HCT116 (cell line): ENCODE results near the gene AGAP1. TPM values are rescaled to one million over a fixed set of nuclear protein-coding genes. Genes with fewer than 3 reads are reported as not detected.

Experiments used
- ATAC-seq: fragments of 200-7000 bp; cut with Tn5 transposase; 2 replicates; pipeline ENCODE4 v1.9.1; 2020; ENCODE audit warnings: mild to moderate bottlenecking, moderate library complexity
- BruUV-seq: library from RNA; stranded (reverse); fragments of 400-500 nt; replicated peaks from 2 replicates; lab custom pipeline; 2021; lab: Mats Ljungman, UMichigan
- CTCF ChIA-PET: fragments of 300-600 bp; sonication (Branson Sonifier 250); formaldehyde crosslinking; loops from one replicate; lab custom pipeline; 2021; ENCODE audit warnings: antibody characterized with exemption; lab: Charles Lee
- POLR2A ChIA-PET: fragments of 300-600, 350-600 bp; sonication (Branson Sonifier 250); formaldehyde crosslinking; loops from one replicate; lab custom pipeline; 2021; ENCODE audit warnings: antibody characterized with exemption; lab: Charles Lee
- RAD21 ChIA-PET, 2 experiments: fragments of 300-600 bp; sonication (Branson Sonifier 250); formaldehyde crosslinking; loops; one replicate each; lab custom pipeline; 2023; ENCODE audit warnings: low total read pairs in 2 of 2; ENCODE audit not compliant: uncharacterized antibody in 2 of 2, unreplicated experiment in 2 of 2, low non-redundant PET in 1 of 2; lab: Charles Lee
- DNase-seq: peaks from one replicate; pipeline ENCODE4 v3.0.0-alpha.2; 2010; ENCODE audit warnings: low read depth, low spot score
- H2AFZ ChIP-seq: fragments of 200-600 bp; shearing (Covaris generic), sonication (generic); 2 replicates; pipeline ENCODE4 v1.6.1; 2017; ENCODE audit warnings: low read depth, mixed run types, mixed read lengths, antibody characterized with exemption, low read length; ENCODE audit not compliant: poor library complexity, severe bottlenecking
- H3K27ac ChIP-seq: 2 replicates; pipeline ENCODE4 v1.5.1; 2012; ENCODE audit warnings: low read depth, low read length
- H3K27me3 ChIP-seq: fragments of 200-600 bp; sonication (generic); 2 replicates; pipeline ENCODE4 v1.6.1; 2016; ENCODE audit warnings: mixed run types, low read length, mixed read lengths; ENCODE audit not compliant: insufficient read depth
- H3K36me3 ChIP-seq, 2 experiments: fragments of 200-500 bp in 1 of 2; fragments of 200-600 bp in 1 of 2; sonication (Bioruptor generic) in 1 of 2; sonication (generic) in 1 of 2; 2 replicates each; pipeline versions ENCODE4 v1.5.1 to v1.6.1; 2014 to 2016; ENCODE audit warnings: low read length in 2 of 2, inconsistent platforms in 1 of 2, mixed read lengths in 1 of 2, mixed run types in 1 of 2; ENCODE audit not compliant: insufficient read depth in 2 of 2, control insufficient read depth in 1 of 2
- H3K4me1 ChIP-seq, 2 experiments: fragments of 200-600 bp in 1 of 2; sonication (generic) in 1 of 2; 2 replicates each; pipeline versions ENCODE4 v1.5.1 to v1.6.1; 2012 to 2017; ENCODE audit warnings: low read length in 2 of 2, inconsistent platforms in 1 of 2, mild to moderate bottlenecking in 1 of 2, mixed read lengths in 1 of 2, mixed run types in 1 of 2, moderate library complexity in 1 of 2; ENCODE audit not compliant: insufficient read depth in 2 of 2, control insufficient read depth in 1 of 2
- H3K4me2 ChIP-seq: fragments of 200-600 bp; sonication (generic); 2 replicates; pipeline ENCODE4 v1.6.1; 2017; ENCODE audit warnings: mixed run types, low read length, mixed read lengths
- H3K4me3 ChIP-seq, 2 experiments: fragments of 200-600 bp in 1 of 2; sonication (generic) in 1 of 2; replicated peaks in 1 of 2; 2 replicates each; pipeline ENCODE4 v1.5.1; 2011 to 2016; ENCODE audit warnings: low read length in 2 of 2, control low read depth in 1 of 2, low read depth in 1 of 2, mild to moderate bottlenecking in 1 of 2, mixed read lengths in 1 of 2, mixed run types in 1 of 2
- H3K79me2 ChIP-seq: fragments of 200-600 bp; sonication (generic); 2 replicates; pipeline ENCODE4 v1.6.1; 2017; ENCODE audit warnings: mild to moderate bottlenecking, mixed run types, low read length, moderate library complexity, mixed read lengths; ENCODE audit not compliant: insufficient read depth
- H3K9ac ChIP-seq: fragments of 200-600 bp; sonication (generic); 2 replicates; pipeline ENCODE4 v1.6.1; 2016; ENCODE audit warnings: low read length, mixed read lengths
- H3K9me2 ChIP-seq: fragments of 200-600 bp; sonication (generic), shearing (Covaris generic); 2 replicates; pipeline ENCODE4 v1.6.1; 2017; ENCODE audit warnings: mixed run types, mild to moderate bottlenecking, moderate library complexity; ENCODE audit not compliant: insufficient read depth
- H3K9me3 ChIP-seq, 2 experiments: fragments of 200-500 bp in 1 of 2; fragments of 200-600 bp in 1 of 2; sonication (Bioruptor generic) in 1 of 2; sonication (generic) in 1 of 2; 2 replicates each; pipeline ENCODE4 v1.6.1; 2014 to 2017; ENCODE audit warnings: low read length in 2 of 2, mixed read lengths in 2 of 2, inconsistent platforms in 1 of 2, low read depth in 1 of 2, mild to moderate bottlenecking in 1 of 2, mixed run types in 1 of 2, moderate library complexity in 1 of 2; ENCODE audit not compliant: control insufficient read depth in 1 of 2, insufficient read depth in 1 of 2
- H4K20me1 ChIP-seq: fragments of 200-600 bp; sonication (generic), shearing (Covaris generic); 2 replicates; pipeline ENCODE4 v1.6.1; 2017; ENCODE audit warnings: mixed run types, mild to moderate bottlenecking, moderate library complexity; ENCODE audit not compliant: insufficient read depth
- CBX3 ChIP-seq: IDR thresholded peaks from 2 replicates; pipeline ENCODE4 v1.6.1; 2012; ENCODE audit warnings: low read depth
- ELF1 ChIP-seq: IDR thresholded peaks from 2 replicates; pipeline ENCODE4 v1.6.1; 2012; ENCODE audit warnings: low read depth, borderline replicate concordance
- EZH2phosphoT487 ChIP-seq: fragments of 200-600 bp; IDR thresholded peaks from 2 replicates; pipeline ENCODE4 v1.6.1; 2018; ENCODE audit warnings: antibody characterized with exemption, borderline replicate concordance
- JUND ChIP-seq: IDR thresholded peaks from 2 replicates; pipeline ENCODE4 v1.6.1; 2012
- POLR2A ChIP-seq: IDR thresholded peaks from 2 replicates; pipeline ENCODE4 v1.7.0; 2011; ENCODE audit warnings: borderline replicate concordance; ENCODE audit not compliant: insufficient read depth, insufficient read length; ENCODE audit errors: extremely low read depth
- REST ChIP-seq: IDR thresholded peaks from 2 replicates; pipeline ENCODE4 v1.6.1; 2012; ENCODE audit warnings: low read depth
- SIN3A ChIP-seq: IDR thresholded peaks from 2 replicates; pipeline ENCODE4 v1.6.1; 2012; ENCODE audit warnings: low read depth
- SP1 ChIP-seq: IDR thresholded peaks from 2 replicates; pipeline ENCODE4 v1.6.1; 2012; ENCODE audit warnings: low read depth
- TCF7L2 ChIP-seq: IDR thresholded peaks from 2 replicates; pipeline ENCODE4 v1.7.0; 2011; ENCODE audit warnings: borderline replicate concordance, inconsistent platforms; ENCODE audit not compliant: insufficient read depth, insufficient read length; ENCODE audit errors: extremely low read depth
- ZFX ChIP-seq: fragments of 450-650 bp; IDR thresholded peaks from 2 replicates; pipeline ENCODE4 v1.6.1; 2017
- ZNF274 ChIP-seq: fragments of 200-500 bp; sonication (Bioruptor generic); IDR thresholded peaks from 2 replicates; pipeline ENCODE4 v1.6.1; 2014; ENCODE audit warnings: mild to moderate bottlenecking, low read depth, low read length, inconsistent platforms
- intact Hi-C: fragments of 100-400 bp; cut with micrococcal nuclease; formaldehyde crosslinking; loops from 2 replicates; pipeline ENCODE4 v1.10.0; 2022
- total RNA-seq: library from RNA; stranded (reverse); gene quantifications from one replicate; pipeline ENCODE4 v1.2.1, GENCODE V29; 2021; ENCODE audit not compliant: unreplicated experiment

AGAP1 gene
- total RNA-seq, 1 experiment from 2014 or later, result 43.8 TPM

- ChIA-PET POLR2A (no interaction called here), CTCF (no interaction called here), RAD21 (no interaction called here)
- no peak for TF ChIP-seq ZNF274
- TF ChIP-seq REST, result no peak
- TF ChIP-seq POLR2A, result no peak
- no peak for TF ChIP-seq SP1
- TF ChIP-seq JUND, result no peak
- no peak for TF ChIP-seq TCF7L2
- no peak for TF ChIP-seq CBX3
- no peak for TF ChIP-seq ELF1
- no peak for TF ChIP-seq ZFX
- TF ChIP-seq SIN3A, result no peak
- TF ChIP-seq EZH2phosphoT487, result no peak
- Histone ChIP-seq H3K9ac (no peak overlapping the region), H3K4me3 (no peak overlapping the region), H3K9me2 (no peaks in the 10 kb centered on the region), H3K27ac (no peak overlapping the region), H3K4me1 (no peaks in the 10 kb centered on the region), H3K36me3 (no peaks in the 10 kb centered on the region), H3K79me2 (no peaks in the 10 kb centered on the region), H3K27me3 (no peaks in the 10 kb centered on the region), H3K4me2 (no peak overlapping the region), H3K9me3 (no peaks in the 10 kb centered on the region), H4K20me1 (no peaks in the 10 kb centered on the region), H2AFZ (no peak overlapping the region)
- ATAC-seq (no peak), DNase-seq (no peak)
- BruUV-seq, result no TSS peak
- intact Hi-C loops, result no loop called here
These were observed 467.1 kb downstream of the AGAP1 start for GRCh38 chr2:235960716-235961640.
